Right atrium auricular region (tissue), 2 donors: ENCODE results near the gene HELZ2. TPM values are rescaled to one million over a fixed set of nuclear protein-coding genes. Genes with fewer than 3 reads are reported as not detected.

Source experiments
- DNase-seq: peaks from one replicate; pipeline ENCODE4 v3.0.0-alpha.2; 2019; ENCODE audit warnings: low spot score
- H3K27ac ChIP-seq, 2 donors: fragments of 200-600 bp; sonication (generic); 1 replicate in 1 of 2; 2 replicates in 1 of 2; pipeline ENCODE4 v1.5.1; 2016 to 2019
- H3K27me3 ChIP-seq, 2 donors: fragments of 200-600 bp; sonication (generic); one replicate each; pipeline versions ENCODE4 v1.5.1 to v1.6.0; 2017 to 2019
- H3K36me3 ChIP-seq: fragments of 200-600 bp; sonication (generic); one replicate; pipeline ENCODE4 v1.5.1; 2016
- H3K4me1 ChIP-seq, 2 donors: fragments of 200-600 bp; sonication (generic); one replicate each; pipeline versions ENCODE4 v1.5.1 to v1.6.0; 2017 to 2019
- H3K4me3 ChIP-seq, 2 donors: fragments of 200-600 bp; sonication (generic); 1 replicate in 1 of 2; 2 replicates in 1 of 2; pipeline ENCODE4 v1.5.1; 2017 to 2019; ENCODE audit warnings: mild to moderate bottlenecking in 1 of 2, moderate library complexity in 1 of 2
- H3K9me3 ChIP-seq, 2 donors: fragments of 200-600 bp; sonication (generic); one replicate each; pipeline ENCODE4 v1.5.1; 2019
- total RNA-seq, 2 donors: library from RNA; depleted of rRNA; stranded (reverse); fragments of >200 nt; gene quantifications; one replicate each; pipeline ENCODE4 v1.1.0, GENCODE V29; 2016
- TF ChIP-seq, protein P1 (sequence below), 2 donors: fragments of 200-600 bp; sonication (generic); IDR thresholded peaks; one replicate each; pipeline ENCODE4 v1.5.1; 2019; ENCODE audit warnings: antibody characterized with exemption in 2 of 2

HELZ2 gene
- total RNA-seq, 2 donors from 2014 or later: 12.5 to 21.5 TPM

DNA sequence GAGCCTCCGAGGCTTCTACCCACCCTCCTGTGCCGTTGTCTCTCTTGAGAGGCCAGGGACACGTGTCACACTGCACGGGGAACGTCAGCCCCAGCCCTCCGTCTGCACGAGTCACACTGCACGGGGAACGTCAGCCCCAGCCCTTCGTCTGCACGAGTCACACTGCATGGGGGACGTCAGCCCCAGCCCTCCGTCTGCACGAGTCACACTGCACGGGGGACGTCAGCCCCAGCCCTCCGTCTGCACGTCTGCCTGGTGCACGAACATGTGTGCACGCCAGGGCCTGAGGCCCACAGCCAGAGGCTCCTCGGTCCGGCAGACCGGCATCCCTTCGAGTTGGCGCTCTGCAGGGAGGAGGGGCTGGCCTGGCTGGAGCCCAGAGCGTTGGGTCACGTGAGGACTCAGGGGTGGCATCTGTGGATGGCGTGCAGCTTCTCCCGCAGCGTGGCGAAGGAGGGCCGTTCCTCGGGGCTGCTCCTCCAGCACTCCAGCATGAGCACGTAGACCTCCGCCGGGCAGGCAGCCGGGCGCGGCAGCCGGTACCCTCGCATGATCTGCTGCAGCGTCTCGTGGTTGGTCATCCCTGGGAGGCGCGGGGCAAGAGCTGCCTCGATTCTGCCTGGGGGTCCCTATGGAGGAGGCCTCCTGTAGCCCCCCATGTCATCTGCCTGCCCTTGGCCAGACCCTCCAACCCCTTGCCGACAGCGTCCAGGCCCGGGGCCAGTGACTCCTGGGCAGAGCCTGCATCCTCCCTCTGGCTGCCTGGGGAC is 33.4 kb downstream of the HELZ2 start:
- Histone ChIP-seq H3K4me3 (no peak overlapping the region), H3K36me3 (no peaks in the 10 kb centered on the region), H3K27me3 (no peaks in the 10 kb centered on the region), H3K9me3 (no peaks in the 10 kb centered on the region), H3K4me1 (peaks cover 0 to 16% of the 10 kb centered on the region in 2 donors), H3K27ac (no peak overlapping the region)
- DNase-seq: no peak
- TF ChIP-seq, protein P1, sequence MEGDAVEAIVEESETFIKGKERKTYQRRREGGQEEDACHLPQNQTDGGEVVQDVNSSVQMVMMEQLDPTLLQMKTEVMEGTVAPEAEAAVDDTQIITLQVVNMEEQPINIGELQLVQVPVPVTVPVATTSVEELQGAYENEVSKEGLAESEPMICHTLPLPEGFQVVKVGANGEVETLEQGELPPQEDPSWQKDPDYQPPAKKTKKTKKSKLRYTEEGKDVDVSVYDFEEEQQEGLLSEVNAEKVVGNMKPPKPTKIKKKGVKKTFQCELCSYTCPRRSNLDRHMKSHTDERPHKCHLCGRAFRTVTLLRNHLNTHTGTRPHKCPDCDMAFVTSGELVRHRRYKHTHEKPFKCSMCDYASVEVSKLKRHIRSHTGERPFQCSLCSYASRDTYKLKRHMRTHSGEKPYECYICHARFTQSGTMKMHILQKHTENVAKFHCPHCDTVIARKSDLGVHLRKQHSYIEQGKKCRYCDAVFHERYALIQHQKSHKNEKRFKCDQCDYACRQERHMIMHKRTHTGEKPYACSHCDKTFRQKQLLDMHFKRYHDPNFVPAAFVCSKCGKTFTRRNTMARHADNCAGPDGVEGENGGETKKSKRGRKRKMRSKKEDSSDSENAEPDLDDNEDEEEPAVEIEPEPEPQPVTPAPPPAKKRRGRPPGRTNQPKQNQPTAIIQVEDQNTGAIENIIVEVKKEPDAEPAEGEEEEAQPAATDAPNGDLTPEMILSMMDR (IDR thresholded peaks at IDR 0.05): no peak

DNA sequence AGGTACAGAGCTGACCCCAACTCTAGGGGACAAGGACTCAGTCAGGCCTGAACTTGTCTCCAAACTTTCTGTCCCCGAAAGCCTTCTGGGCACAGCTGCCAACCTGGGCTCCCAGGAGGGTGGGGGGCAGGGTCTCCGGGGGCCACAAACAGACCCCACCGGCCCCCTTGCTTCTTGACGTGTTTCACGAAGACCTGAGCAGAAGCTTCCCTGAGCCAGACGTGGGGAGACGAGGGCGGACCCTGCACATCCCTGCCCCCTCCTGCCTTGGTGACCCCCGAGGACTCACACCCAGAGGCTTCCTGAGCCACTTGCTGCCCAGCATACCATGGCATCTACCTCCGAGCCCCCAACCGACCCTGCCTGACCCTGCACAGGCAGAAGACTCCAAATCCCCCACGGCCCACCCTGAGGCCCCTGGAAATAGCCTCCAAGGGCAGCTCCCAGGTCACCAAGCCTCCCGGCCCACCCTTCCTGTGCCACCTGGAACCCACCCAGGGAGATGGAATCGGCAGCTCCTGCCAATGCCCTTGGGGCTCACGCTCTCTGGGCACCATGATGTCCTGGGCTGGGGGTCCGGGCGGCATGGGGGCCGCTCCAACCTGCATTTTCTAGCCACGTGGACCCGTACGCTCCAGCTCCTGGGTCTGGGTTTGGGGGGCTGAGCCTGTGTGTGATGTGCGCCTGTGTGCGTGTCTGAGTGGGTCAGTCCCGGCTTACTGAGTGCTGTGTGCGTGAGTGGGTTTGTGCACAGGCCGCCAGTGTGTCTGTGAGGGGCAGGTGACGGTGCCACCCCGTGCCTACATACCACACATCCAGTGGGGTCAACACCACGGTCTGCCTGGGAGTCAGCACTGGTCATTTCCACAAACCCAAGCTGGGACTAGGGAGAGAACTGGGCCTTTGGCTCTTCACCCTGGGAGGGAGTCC is 34.3 kb downstream of the HELZ2 start:
- H3K27ac ChIP-seq: no peak overlapping the region
- H3K27me3 ChIP-seq: no peaks in the 10 kb centered on the region
- TF ChIP-seq, protein P1 (IDR thresholded peaks at IDR 0.05): no peak
- no peaks in the 10 kb centered on the region for H3K9me3 ChIP-seq
- peaks cover 0 to 16% of the 10 kb centered on the region in 2 donors for H3K4me1 ChIP-seq
- DNase-seq: no peak
- H3K36me3 ChIP-seq: no peaks in the 10 kb centered on the region
- no peak overlapping the region for H3K4me3 ChIP-seq

- Histone ChIP-seq H3K9me3 (no peaks in the 10 kb centered on the region), H3K36me3 (no peaks in the 10 kb centered on the region), H3K4me1 (peaks cover 0 to 16% of the 10 kb centered on the region in 2 donors), H3K4me3 (no peak overlapping the region), H3K27me3 (no peaks in the 10 kb centered on the region), H3K27ac (no peak overlapping the region)
- TF ChIP-seq, protein P1 (IDR thresholded peaks at IDR 0.05): no peak
- DNase-seq: no peak
Measured at GRCh38 chr20:63539092-63539430, 35.0 kb downstream of the HELZ2 start.

GRCh38 chr20:63538204-63539091 is 35.6 kb downstream of the HELZ2 start:
- Histone ChIP-seq H3K4me1 (peaks cover 0 to 16% of the 10 kb centered on the region in 2 donors), H3K4me3 (peak overlapping the region in 1 of 2 donors; percentile 43), H3K9me3 (no peaks in the 10 kb centered on the region), H3K27ac (no peak overlapping the region), H3K27me3 (no peaks in the 10 kb centered on the region), H3K36me3 (no peaks in the 10 kb centered on the region)
- TF ChIP-seq, protein P1 (IDR thresholded peaks at IDR 0.05): peak in 1 of 2 donors; percentile 52
- DNase-seq: no peak

- peak; percentile 82 for DNase-seq
- H3K27ac ChIP-seq: no peak overlapping the region
- H3K4me3 ChIP-seq: peak overlapping the region in 1 of 2 donors; percentile 43
- H3K4me1 ChIP-seq: peaks cover 0 to 16% of the 10 kb centered on the region in 2 donors
- no peaks in the 10 kb centered on the region for H3K27me3 ChIP-seq
- TF ChIP-seq, protein P1 (IDR thresholded peaks at IDR 0.05): peak; percentile 92 to 95
- no peaks in the 10 kb centered on the region for H3K36me3 ChIP-seq
- H3K9me3 ChIP-seq: no peaks in the 10 kb centered on the region
Measured at GRCh38 chr20:63537525-63538203, 36.4 kb downstream of the HELZ2 start.
